ENCODE measurements around the gene MLLT10.

Gene MLLT10

GRCh38 chr10:21514818-21515351, 19.1 kb upstream of the MLLT10 start:
- in situ Hi-C loops (cut with MboI; ENCODE audit: low sequenced_read_pairs): no loop called here

GRCh38 chr10:21515361-21516241, 18.4 kb upstream of the MLLT10 start:
- in situ Hi-C loops (cut with MboI; ENCODE audit: low sequenced_read_pairs): no loop called here

GRCh38 chr10:21516242-21517131, 17.5 kb upstream of the MLLT10 start:
- in situ Hi-C loops (cut with MboI; ENCODE audit: low sequenced_read_pairs): no loop called here

- in situ Hi-C loops (cut with MboI; ENCODE audit: low sequenced_read_pairs): no loop called here
These were observed 16.6 kb upstream of the MLLT10 start for GRCh38 chr10:21517134-21518031.

GRCh38 chr10:21518149-21518640, 15.8 kb upstream of the MLLT10 start:
- in situ Hi-C loops (cut with MboI; ENCODE audit: low sequenced_read_pairs): no loop called here

GRCh38 chr10:21518641-21519396, 15.2 kb upstream of the MLLT10 start:
- in situ Hi-C loops (cut with MboI; ENCODE audit: low sequenced_read_pairs): no loop called here

GRCh38 chr10:21519397-21519933, 14.6 kb upstream of the MLLT10 start:
- in situ Hi-C loops (cut with MboI; ENCODE audit: low sequenced_read_pairs): no loop called here

- in situ Hi-C loops (cut with MboI; ENCODE audit: low sequenced_read_pairs): no loop called here
These were observed 14.0 kb upstream of the MLLT10 start for GRCh38 chr10:21519941-21520436.

GRCh38 chr10:21520509-21520908, 13.5 kb upstream of the MLLT10 start:
- in situ Hi-C loops (cut with MboI; ENCODE audit: low sequenced_read_pairs): no loop called here

- in situ Hi-C loops (cut with MboI; ENCODE audit: low sequenced_read_pairs): no loop called here
These were observed 13.1 kb upstream of the MLLT10 start for GRCh38 chr10:21520949-21521348.

GRCh38 chr10:21521751-21522533, 12.1 kb upstream of the MLLT10 start:
- in situ Hi-C loops (cut with MboI; ENCODE audit: low sequenced_read_pairs): no loop called here

- in situ Hi-C loops (cut with MboI; ENCODE audit: low sequenced_read_pairs): no loop called here
These were observed 11.2 kb upstream of the MLLT10 start for GRCh38 chr10:21522631-21523406.

GRCh38 chr10:21523557-21524008, 10.4 kb upstream of the MLLT10 start:
- in situ Hi-C loops (cut with MboI; ENCODE audit: low sequenced_read_pairs): no loop called here

GRCh38 chr10:21524131-21524525, 9.9 kb upstream of the MLLT10 start:
- in situ Hi-C loops (cut with MboI; ENCODE audit: low sequenced_read_pairs): no loop called here

GRCh38 chr10:21524526-21525366, 9.3 kb upstream of the MLLT10 start:
- in situ Hi-C loops (cut with MboI; ENCODE audit: low sequenced_read_pairs): no loop called here

GRCh38 chr10:21525367-21526187, 8.5 kb upstream of the MLLT10 start, which contains the start of gene SKIDA1:
Gene SKIDA1 (minus strand): TSS chr10:21525682. CDS start chr10:21517822, 7,860 bp downstream.
- in situ Hi-C loops (cut with MboI; ENCODE audit: low sequenced_read_pairs): no loop called here

Measured in HL-60/S4 (cell line).